NCI-H460 (cell line): ENCODE data around the gene KAT6B. TPM values are rescaled to one million over a fixed set of nuclear protein-coding genes. Genes with fewer than 3 reads are reported as not detected.

Source experiments
- DNase-seq: peaks from one replicate; pipeline ENCODE4 v3.0.0-alpha.2; 2016; ENCODE audit warnings: low read depth; ENCODE audit errors: extremely low read depth
- total RNA-seq: library from RNA; depleted of rRNA; stranded (reverse); fragments of >200 nt; shearing (Covaris generic); gene quantifications from 2 replicates; pipeline ENCODE4 v1.2.3, GENCODE V29; 2014

The KAT6B gene
- total RNA-seq, 1 experiment from 2014 or later, result 9.8 TPM

GRCh38 chr10:74822521-74823089, 3.8 kb upstream of the KAT6B start:
- DNase-seq, result no peak

DNA sequence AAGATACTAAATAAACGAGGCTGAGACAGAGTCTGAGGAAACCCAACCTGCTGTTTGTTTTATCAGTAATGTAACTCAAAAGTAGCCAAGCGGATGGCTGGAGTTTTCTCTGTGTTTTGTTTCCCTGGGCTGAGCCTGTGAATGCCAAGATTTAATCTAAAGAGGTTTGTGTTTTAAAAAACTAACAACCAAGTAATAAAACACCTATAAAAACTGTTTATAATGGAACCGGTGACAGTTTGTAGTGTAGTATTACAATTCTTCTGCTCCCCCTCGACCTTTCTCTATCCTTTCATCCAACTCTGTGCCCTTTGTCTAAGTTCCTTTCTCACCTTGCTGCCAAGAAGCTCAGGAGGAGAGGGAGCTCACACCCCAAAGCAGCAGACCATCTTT, 2.6 kb upstream of the KAT6B start:
- DNase-seq, result no peak

DNA sequence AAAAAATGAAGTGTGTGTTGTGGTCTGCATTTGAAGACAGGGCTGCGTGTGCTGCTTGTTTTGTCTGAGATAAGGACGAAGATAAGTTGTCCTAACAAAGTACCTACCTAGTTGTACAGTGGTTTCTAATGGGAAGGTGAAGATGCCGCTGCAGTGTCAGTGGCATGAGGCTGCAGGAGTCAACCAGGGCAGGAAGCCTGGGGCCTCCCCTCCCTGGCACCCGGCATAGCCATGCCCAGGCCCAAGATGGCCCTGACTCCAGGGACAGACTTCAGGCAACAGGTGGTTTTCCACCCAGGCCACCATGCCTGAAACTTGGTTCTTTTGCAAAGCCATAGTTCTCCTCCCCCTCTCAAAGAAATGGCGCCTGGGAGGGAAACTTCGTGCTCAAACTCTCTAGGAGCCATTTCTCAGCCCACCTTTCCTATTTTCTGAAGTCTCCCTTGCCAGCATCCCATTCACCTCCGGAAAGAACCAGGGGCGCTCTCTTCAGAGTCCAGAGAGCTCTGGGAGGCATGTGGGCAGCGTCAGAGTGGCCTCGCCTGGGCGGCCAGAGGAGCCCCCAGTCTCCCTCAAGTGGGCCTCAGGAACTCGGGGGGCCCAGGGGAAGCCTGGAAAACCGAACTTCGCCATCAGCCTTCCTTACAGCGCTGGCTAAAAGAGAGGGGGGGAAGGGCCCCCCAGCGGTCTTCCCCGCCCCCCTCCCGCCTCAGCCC, 2.1 kb upstream of the KAT6B start:
- no peak for DNase-seq

DNA sequence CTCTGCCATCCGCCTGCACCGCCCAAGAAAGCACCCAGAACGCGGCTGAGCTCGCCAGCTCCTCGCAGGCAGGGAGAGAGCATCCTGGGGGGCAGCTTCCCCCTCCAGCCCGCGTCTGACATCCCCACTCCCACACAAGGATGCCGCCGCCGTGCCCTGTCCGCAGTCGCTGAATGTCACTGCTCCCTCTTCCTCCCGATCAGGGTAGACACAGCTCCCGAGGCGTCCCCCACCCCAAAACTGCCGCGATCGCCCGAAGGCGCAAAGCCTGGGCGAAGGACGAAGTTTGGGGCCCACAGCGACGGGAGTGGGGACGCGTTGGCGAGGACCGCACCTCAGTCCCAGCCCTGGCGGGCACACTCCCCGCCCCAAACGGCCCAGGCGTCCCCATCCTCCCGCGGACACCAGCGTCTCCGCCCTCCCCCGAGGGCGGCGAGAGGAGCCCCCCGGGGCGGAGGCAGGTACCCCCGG, 1.5 kb upstream of the KAT6B start:
- DNase-seq, result no peak

GRCh38 chr10:74825371-74826141, 844 bp upstream of the KAT6B start:
- peak; percentile 22 for DNase-seq

GRCh38 chr10:74827045-74827441, 643 bp downstream of the KAT6B start:
- DNase-seq, result no peak

GRCh38 chr10:74827694-74828093, 1.3 kb downstream of the KAT6B start:
- DNase-seq, result no peak

DNA sequence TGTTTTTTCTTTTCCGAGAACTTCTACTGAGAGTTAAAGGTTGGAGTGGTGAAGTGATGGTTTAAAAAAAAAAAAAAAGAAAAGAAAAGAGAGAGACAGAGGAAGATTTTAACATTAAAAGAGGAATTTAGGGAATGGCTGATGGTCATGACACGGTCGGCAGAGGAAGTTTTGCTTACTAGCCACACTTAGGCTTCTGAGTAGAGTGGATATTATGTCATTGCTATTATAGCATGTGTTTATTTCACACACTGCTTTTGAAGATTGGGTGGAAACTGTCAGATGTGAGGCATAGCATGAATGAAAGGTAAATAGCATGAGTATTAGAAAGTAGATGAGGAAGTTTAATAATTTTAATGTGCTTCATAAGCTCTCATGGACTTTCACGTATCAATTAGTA, 2.5 kb downstream of the KAT6B start:
- no peak for DNase-seq

DNA sequence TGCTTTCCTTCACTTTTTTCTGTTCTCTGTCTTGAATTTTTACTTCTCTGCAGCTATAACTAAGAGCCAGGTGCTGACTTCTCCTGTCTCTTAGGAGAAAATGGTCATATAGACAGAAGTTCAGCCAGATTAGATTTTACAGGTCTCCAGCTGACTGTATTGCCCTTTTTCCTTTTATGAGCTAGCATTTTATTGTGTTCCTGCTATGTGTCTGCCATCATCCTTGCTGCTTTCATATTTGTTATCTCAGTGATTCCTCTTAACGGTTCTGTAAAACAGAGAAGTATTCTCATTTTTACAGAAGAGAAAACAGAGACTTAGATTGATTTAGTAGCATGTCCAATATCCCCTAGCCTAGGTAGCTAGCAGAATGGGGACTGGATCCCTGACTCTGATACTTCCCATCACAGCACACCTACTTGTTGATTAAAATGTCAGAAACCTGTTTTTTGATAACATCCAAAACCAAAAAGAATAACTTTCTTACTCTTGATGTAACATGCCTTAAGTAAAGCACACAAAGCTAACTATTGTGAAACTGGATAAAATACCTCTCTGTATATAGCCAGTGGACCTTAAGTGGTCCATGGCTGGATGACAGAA, 5.2 kb downstream of the KAT6B start:
- DNase-seq, result no peak

GRCh38 chr10:74835963-74836362, 9.6 kb downstream of the KAT6B start:
- DNase-seq, result no peak

GRCh38 chr10:74836877-74837276, 10.5 kb downstream of the KAT6B start:
- no peak for DNase-seq

GRCh38 chr10:74837743-74838142, 11.3 kb downstream of the KAT6B start:
- DNase-seq, result no peak

GRCh38 chr10:74839708-74840107, 13.3 kb downstream of the KAT6B start:
- DNase-seq, result no peak

DNA sequence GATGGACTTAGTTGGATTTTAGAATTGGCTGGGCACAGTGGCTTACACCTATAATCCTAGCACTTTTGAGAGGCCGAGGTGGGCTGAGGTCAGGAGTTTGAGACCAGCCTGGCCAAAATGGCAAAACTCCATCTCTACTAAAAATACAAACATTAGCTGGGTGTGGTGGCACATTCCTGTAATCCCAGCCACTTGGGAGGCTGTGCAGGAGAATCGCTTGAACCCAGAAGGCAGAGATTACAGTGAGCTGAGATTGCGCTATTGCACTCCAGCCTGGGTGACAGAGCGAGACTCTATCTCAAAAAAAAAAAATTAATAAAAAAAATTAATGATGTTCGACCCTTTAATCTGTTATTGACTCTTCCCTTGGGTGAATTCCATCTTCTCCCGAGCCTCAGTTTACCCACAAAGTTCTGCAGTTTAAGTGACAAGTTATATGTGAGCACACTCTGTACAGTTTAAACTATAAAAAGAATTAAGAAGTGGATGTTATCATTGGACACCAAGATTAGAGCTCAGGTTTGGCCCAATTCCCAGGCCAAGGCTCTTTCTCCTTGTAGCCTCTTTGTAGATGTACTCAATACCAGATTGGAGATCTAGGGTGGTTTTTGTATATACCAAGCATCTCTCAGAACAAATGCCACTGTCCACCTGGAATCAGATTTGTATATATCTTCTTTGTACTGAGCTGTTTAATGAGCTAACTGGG, 15.0 kb downstream of the KAT6B start:
- no peak for DNase-seq

DNA sequence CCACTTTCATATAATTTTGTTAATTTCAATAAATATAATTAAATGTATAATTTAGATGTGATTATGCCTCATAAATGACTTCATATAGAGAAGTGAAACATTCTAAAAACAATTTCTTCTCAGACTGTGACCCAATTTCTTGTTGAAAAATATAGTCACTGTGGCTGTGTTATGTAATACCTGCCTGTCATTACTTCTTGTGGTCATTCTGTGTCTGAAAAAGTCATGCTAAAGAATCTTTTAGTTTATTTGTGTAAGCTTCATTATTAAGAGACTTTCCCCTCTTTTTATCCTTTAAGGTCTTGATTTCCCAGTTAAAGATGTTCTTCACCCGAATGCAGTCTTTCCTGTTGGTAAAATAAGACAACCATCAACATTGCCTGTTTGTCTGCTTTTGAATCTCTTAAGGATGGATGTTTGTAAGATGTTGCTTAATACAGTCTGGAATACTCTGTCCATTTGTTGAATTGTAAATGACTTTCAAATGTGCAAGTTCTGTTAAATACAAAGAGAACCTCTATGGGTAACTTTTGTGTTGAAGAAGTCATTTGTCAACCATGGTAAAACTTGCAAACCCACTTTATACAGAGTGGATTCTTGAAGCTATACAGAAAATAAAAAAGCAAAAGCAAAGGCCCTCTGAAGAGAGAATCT, 16.0 kb downstream of the KAT6B start:
- no peak for DNase-seq

DNA sequence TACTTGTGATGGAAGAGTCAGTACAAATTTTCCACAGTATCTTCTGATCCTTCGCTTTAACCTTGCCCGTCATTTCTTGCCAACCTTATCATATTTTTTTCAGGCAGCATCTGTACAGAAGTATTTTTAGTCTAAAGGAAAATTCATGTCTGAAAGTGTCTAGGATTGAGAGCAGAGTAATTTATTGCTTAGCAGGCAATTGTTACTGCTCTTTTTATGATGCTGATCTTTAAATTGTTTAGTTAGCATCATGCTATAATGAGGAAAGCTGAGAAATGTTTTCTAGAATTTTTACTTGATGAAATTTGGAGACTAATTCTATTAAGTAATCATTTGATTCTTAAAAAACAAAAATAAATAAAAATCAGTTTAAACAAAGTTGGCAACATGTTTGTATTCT, 20.6 kb downstream of the KAT6B start:
- no peak for DNase-seq

DNA sequence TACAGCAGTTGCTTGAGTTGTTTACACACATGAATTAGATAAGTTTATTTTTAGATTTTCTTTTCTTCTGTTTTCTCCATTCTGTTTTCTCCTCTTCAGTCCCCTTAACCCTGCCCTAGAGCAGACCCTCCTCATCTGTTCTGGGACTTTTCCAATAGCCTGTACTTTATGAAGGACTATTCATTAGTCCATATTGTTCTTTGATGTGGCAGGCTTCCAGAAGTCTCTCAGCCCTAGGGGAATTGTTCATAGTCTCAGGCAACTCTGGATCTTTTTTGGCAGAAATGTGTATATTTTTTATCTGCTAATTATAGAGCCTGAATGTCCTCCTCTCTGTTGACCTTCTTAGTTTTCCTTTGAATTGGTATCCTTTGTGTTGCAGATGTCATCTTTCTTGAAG, 25.4 kb downstream of the KAT6B start:
- no peak for DNase-seq

- no peak for DNase-seq
Measured at GRCh38 chr10:74852381-74852780, 26.0 kb downstream of the KAT6B start.

DNA sequence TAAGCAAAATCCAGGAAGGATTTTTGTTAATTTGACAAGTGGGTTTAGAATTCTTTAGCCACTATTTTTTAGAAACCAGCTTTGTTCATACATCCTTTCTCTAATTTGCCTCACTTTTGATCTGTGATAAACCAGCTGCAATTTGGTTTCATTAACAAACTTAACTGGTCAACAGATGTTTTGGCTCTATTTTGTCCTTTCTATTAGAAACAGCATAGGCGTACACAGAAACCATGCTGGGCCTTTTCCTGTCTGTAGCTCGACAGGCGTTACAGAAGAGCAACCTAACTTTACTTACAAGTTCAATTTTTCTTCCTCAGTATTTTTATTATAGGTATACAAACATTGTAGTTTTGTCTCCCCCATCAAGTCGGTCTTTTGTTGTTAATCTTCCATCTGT, 28.2 kb downstream of the KAT6B start:
- no peak for DNase-seq

DNA sequence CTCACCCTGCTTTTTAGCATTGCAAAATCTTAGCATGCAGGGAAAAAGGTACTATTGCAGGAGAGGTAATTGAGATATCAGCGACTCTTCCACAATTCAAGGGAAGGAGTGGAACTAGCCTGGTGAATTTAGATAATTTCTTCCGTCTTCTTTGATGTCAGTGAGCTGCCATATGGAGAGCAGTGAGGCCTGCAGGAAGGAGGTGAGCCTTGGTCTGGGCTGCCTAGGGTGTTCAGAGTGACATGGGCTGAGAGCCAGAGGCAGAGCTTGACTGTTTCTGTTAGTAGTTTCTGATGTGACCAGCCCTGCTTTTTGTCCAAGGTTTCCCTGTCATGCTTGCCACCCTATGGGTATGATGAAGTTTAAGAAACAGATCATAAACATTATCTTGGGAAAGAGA, 28.6 kb downstream of the KAT6B start:
- no peak for DNase-seq
